ENCODE data around the gene CAMK2B. TPM values are rescaled to one million over a fixed set of nuclear protein-coding genes. Genes with fewer than 3 reads are reported as not detected.
A peak's percentile ranks its signal among the peaks of the same experiment; 100 is the strongest.

The CAMK2B gene
- total RNA-seq, 1 experiment from 2014 or later: 0.13 TPM

DNA sequence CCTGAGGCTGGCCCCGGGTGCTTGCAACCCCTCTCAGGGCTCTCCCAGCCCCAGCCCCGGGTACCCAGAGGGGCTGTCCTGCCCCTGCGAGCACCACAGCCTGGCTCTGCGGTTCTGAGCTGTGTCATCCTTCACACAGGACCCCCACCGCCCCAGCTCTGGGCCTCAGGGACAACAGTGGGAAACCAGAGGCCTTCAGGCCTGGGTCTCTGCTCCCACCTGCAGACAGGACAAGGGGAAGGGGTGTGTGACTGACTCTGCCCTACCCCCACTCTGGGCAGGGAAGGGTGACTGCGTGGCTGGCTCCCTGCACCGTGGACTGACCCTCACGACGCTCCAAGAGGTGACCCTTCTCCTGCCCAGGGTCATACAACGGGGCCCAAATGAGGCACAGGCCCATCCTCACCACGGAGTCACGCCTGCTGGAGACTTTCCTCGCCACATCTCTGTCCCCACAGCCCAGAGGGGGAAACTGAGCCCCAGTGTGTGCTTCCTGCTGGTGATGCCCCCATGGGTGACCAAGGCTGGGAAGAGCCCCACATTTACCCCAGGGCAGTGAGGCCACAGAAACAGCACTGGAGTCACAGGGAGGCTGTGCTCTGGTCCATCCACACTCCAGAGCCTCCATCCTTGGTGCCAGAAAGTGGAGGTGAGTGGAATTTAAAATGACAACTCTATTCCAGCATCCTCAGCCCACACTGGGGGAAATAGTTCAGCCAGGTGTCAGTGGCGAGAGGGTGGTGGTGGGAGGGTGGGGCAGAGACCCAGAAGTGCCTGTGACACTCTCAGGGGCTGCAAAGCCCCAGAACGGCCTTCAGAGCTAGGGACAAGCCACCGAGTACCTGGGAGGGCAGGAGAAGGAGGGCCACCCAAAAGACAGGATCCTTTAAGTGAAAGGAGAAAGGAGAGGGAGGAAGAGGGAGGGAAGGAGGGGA, 13.6 kb downstream of the CAMK2B start:
- Histone ChIP-seq H3K36me3 (ENCODE audit: insufficient read depth, low read length, poor library complexity, severe bottlenecking) (no peaks in the 10 kb centered on the region), H3K9me3 (ENCODE audit: low read depth, low read length, poor library complexity, severe bottlenecking) (peaks cover 4% of the 10 kb centered on the region), H3K4me3 (ENCODE audit: low read depth, low read length, poor library complexity, severe bottlenecking) (no peak overlapping the region), H3K27ac (ENCODE audit: low read depth, low read length, poor library complexity, severe bottlenecking) (no peak overlapping the region), H3K4me1 (ENCODE audit: insufficient read depth, low read length, poor library complexity, severe bottlenecking) (no peaks in the 10 kb centered on the region), H3K27me3 (replicated peaks; ENCODE audit: insufficient read depth, low read depth, low read length, poor library complexity) (peaks cover 26% of the 10 kb centered on the region)
- DNase-seq (ENCODE audit: low spot score): no peak
- intact Hi-C loops (cut with micrococcal nuclease; ENCODE audit: unreplicated experiment): no loop called here
- POLR2A ChIA-PET (ENCODE audit: low non-redundant PET): no interaction called here
- BruUV-seq (replicated peaks): no TSS peak
- TF ChIP-seq, protein P1, sequence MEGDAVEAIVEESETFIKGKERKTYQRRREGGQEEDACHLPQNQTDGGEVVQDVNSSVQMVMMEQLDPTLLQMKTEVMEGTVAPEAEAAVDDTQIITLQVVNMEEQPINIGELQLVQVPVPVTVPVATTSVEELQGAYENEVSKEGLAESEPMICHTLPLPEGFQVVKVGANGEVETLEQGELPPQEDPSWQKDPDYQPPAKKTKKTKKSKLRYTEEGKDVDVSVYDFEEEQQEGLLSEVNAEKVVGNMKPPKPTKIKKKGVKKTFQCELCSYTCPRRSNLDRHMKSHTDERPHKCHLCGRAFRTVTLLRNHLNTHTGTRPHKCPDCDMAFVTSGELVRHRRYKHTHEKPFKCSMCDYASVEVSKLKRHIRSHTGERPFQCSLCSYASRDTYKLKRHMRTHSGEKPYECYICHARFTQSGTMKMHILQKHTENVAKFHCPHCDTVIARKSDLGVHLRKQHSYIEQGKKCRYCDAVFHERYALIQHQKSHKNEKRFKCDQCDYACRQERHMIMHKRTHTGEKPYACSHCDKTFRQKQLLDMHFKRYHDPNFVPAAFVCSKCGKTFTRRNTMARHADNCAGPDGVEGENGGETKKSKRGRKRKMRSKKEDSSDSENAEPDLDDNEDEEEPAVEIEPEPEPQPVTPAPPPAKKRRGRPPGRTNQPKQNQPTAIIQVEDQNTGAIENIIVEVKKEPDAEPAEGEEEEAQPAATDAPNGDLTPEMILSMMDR (conservative IDR thresholded peaks at IDR 0.05; ENCODE audit: low read depth, low read length): no peak
- TF ChIP-seq EZH2 (IDR thresholded peaks at IDR 0.05; ENCODE audit: borderline replicate concordance, low read depth, low read length, poor library complexity, severe bottlenecking): no peak
- CTCF ChIA-PET: no interaction called here

DNA sequence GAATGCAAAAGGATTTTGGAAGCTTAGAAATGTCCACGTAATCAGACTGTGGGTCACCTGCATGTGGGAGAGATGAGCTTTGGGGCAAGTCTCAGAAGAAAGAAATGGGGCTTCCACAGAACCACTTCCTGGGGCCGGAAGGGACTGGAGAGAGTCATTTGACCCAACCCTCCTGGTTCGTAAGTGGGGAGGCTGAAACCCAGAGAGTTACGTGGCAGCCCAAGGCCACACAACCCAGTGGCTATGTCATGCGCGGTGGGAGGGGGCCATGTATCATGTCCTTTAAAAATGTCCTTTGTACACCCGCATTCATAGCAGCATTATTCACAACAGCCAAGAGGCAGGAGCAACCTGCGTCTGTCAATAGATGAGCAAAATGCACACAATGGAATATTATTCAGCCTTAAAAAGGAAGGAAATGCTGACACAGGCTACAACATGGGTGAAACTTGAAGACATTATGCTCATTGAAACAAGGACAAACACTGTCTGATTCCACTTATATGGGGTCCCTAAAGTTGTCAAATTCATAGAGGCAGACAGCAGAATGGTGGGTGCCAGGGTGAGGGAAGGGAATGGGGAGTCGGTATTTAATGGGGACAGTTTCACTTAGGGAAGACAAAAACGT, 15.1 kb downstream of the CAMK2B start:
- TF ChIP-seq, protein P1 (conservative IDR thresholded peaks at IDR 0.05; ENCODE audit: low read depth, low read length): no peak
- no peak for TF ChIP-seq EZH2 (IDR thresholded peaks at IDR 0.05; ENCODE audit: borderline replicate concordance, low read depth, low read length, poor library complexity, severe bottlenecking)
- H3K9me3 ChIP-seq (ENCODE audit: low read depth, low read length, poor library complexity, severe bottlenecking): peaks cover 1% of the 10 kb centered on the region
- no TSS peak for BruUV-seq (replicated peaks)
- peaks cover 19% of the 10 kb centered on the region for H3K27me3 ChIP-seq (replicated peaks; ENCODE audit: insufficient read depth, low read depth, low read length, poor library complexity)
- no peaks in the 10 kb centered on the region for H3K4me1 ChIP-seq (ENCODE audit: insufficient read depth, low read length, poor library complexity, severe bottlenecking)
- H3K4me3 ChIP-seq (ENCODE audit: low read depth, low read length, poor library complexity, severe bottlenecking): peak overlapping the region; percentile 33
- no peak overlapping the region for H3K27ac ChIP-seq (ENCODE audit: low read depth, low read length, poor library complexity, severe bottlenecking)
- CTCF ChIA-PET: no interaction called here
- no peaks in the 10 kb centered on the region for H3K36me3 ChIP-seq (ENCODE audit: insufficient read depth, low read length, poor library complexity, severe bottlenecking)
- POLR2A ChIA-PET (ENCODE audit: low non-redundant PET): no interaction called here
- no peak for DNase-seq (ENCODE audit: low spot score)
- intact Hi-C loops (cut with micrococcal nuclease; ENCODE audit: unreplicated experiment): no loop called here

DNA sequence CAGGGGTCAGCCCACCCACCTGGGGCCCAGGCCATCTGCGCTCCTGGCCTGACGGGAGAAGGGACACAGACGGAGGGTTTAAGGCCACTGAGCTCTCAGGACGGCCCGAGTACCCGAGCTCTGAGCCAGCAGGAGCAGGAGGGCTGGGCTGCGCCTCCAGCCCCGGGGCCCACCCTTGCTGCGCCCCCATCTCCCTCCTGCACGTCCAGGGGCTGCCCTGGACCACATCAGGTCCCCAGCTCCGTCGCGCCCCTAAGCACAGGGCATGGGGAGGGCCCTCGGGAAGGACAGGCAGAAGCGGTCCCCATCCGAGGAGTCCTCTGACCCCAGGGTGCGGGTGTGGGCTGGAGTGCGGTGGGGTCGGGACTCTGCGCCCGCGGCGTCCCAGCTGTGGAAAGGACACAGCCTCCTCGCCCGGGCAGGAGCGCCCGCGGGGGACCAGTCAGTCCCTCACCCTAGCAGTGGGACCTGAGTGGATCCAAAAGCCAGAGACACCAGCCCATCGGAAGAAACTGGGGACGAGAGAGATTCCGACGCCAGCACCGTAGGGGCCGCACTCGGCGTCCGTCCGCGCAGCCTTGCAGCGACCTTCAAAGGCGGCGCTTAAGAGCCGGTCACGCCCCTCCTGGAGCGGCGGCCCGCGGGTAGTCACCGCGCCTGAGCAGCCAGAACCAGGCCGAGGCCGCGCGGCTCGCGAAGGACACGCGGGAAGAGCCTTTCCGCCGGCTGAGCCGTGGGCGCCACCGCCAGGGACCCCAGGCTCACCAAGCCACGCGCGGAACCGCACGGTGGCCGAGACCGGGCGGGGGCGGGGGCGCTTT, 15.9 kb downstream of the CAMK2B start:
- intact Hi-C loops (cut with micrococcal nuclease; ENCODE audit: unreplicated experiment): no loop called here

More for the DNA sequence above, 15.9 kb downstream of the CAMK2B start:
- BruUV-seq (replicated peaks): no TSS peak
- peaks cover 14% of the 10 kb centered on the region for H3K27me3 ChIP-seq (replicated peaks; ENCODE audit: insufficient read depth, low read depth, low read length, poor library complexity)
- POLR2A ChIA-PET (ENCODE audit: low non-redundant PET): no interaction called here
- H3K4me1 ChIP-seq (ENCODE audit: insufficient read depth, low read length, poor library complexity, severe bottlenecking): no peaks in the 10 kb centered on the region
- DNase-seq (ENCODE audit: low spot score): peak; percentile 33
- H3K27ac ChIP-seq (ENCODE audit: low read depth, low read length, poor library complexity, severe bottlenecking): no peak overlapping the region
- no peaks in the 10 kb centered on the region for H3K36me3 ChIP-seq (ENCODE audit: insufficient read depth, low read length, poor library complexity, severe bottlenecking)
- H3K4me3 ChIP-seq (ENCODE audit: low read depth, low read length, poor library complexity, severe bottlenecking): peak overlapping the region; percentile 33
- H3K9me3 ChIP-seq (ENCODE audit: low read depth, low read length, poor library complexity, severe bottlenecking): no peaks in the 10 kb centered on the region
- TF ChIP-seq, protein P1 (conservative IDR thresholded peaks at IDR 0.05; ENCODE audit: low read depth, low read length): no peak
- no peak for TF ChIP-seq EZH2 (IDR thresholded peaks at IDR 0.05; ENCODE audit: borderline replicate concordance, low read depth, low read length, poor library complexity, severe bottlenecking)
- CTCF ChIA-PET: no interaction called here
